HCT116 (cell line): ENCODE data around the gene SLC6A12. TPM values are rescaled to one million over a fixed set of nuclear protein-coding genes. Genes with fewer than 3 reads are reported as not detected.

Source experiments
- ATAC-seq: fragments of 200-7000 bp; cut with Tn5 transposase; 2 replicates; pipeline ENCODE4 v1.9.1; 2020; ENCODE audit warnings: mild to moderate bottlenecking, moderate library complexity
- BruUV-seq: library from RNA; stranded (reverse); fragments of 400-500 nt; replicated peaks from 2 replicates; lab custom pipeline; 2021; lab: Mats Ljungman, UMichigan
- CTCF ChIA-PET: fragments of 300-600 bp; sonication (Branson Sonifier 250); formaldehyde crosslinking; loops from one replicate; lab custom pipeline; 2021; ENCODE audit warnings: antibody characterized with exemption; lab: Charles Lee
- POLR2A ChIA-PET: fragments of 300-600, 350-600 bp; sonication (Branson Sonifier 250); formaldehyde crosslinking; loops from one replicate; lab custom pipeline; 2021; ENCODE audit warnings: antibody characterized with exemption; lab: Charles Lee
- RAD21 ChIA-PET, 2 experiments: fragments of 300-600 bp; sonication (Branson Sonifier 250); formaldehyde crosslinking; loops; one replicate each; lab custom pipeline; 2023; ENCODE audit warnings: low total read pairs in 2 of 2; ENCODE audit not compliant: uncharacterized antibody in 2 of 2, unreplicated experiment in 2 of 2, low non-redundant PET in 1 of 2; lab: Charles Lee
- DNase-seq: peaks from one replicate; pipeline ENCODE4 v3.0.0-alpha.2; 2010; ENCODE audit warnings: low read depth, low spot score
- H2AFZ ChIP-seq: fragments of 200-600 bp; shearing (Covaris generic), sonication (generic); 2 replicates; pipeline ENCODE4 v1.6.1; 2017; ENCODE audit warnings: low read depth, mixed run types, mixed read lengths, antibody characterized with exemption, low read length; ENCODE audit not compliant: poor library complexity, severe bottlenecking
- H3K27ac ChIP-seq: 2 replicates; pipeline ENCODE4 v1.5.1; 2012; ENCODE audit warnings: low read depth, low read length
- H3K27me3 ChIP-seq: fragments of 200-600 bp; sonication (generic); 2 replicates; pipeline ENCODE4 v1.6.1; 2016; ENCODE audit warnings: mixed run types, low read length, mixed read lengths; ENCODE audit not compliant: insufficient read depth
- H3K36me3 ChIP-seq, 2 experiments: fragments of 200-500 bp in 1 of 2; fragments of 200-600 bp in 1 of 2; sonication (Bioruptor generic) in 1 of 2; sonication (generic) in 1 of 2; 2 replicates each; pipeline versions ENCODE4 v1.5.1 to v1.6.1; 2014 to 2016; ENCODE audit warnings: low read length in 2 of 2, inconsistent platforms in 1 of 2, mixed read lengths in 1 of 2, mixed run types in 1 of 2; ENCODE audit not compliant: insufficient read depth in 2 of 2, control insufficient read depth in 1 of 2
- H3K4me1 ChIP-seq, 2 experiments: fragments of 200-600 bp in 1 of 2; sonication (generic) in 1 of 2; 2 replicates each; pipeline versions ENCODE4 v1.5.1 to v1.6.1; 2012 to 2017; ENCODE audit warnings: low read length in 2 of 2, inconsistent platforms in 1 of 2, mild to moderate bottlenecking in 1 of 2, mixed read lengths in 1 of 2, mixed run types in 1 of 2, moderate library complexity in 1 of 2; ENCODE audit not compliant: insufficient read depth in 2 of 2, control insufficient read depth in 1 of 2
- H3K4me2 ChIP-seq: fragments of 200-600 bp; sonication (generic); 2 replicates; pipeline ENCODE4 v1.6.1; 2017; ENCODE audit warnings: mixed run types, low read length, mixed read lengths
- H3K4me3 ChIP-seq, 2 experiments: fragments of 200-600 bp in 1 of 2; sonication (generic) in 1 of 2; replicated peaks in 1 of 2; 2 replicates each; pipeline ENCODE4 v1.5.1; 2011 to 2016; ENCODE audit warnings: low read length in 2 of 2, control low read depth in 1 of 2, low read depth in 1 of 2, mild to moderate bottlenecking in 1 of 2, mixed read lengths in 1 of 2, mixed run types in 1 of 2
- H3K79me2 ChIP-seq: fragments of 200-600 bp; sonication (generic); 2 replicates; pipeline ENCODE4 v1.6.1; 2017; ENCODE audit warnings: mild to moderate bottlenecking, mixed run types, low read length, moderate library complexity, mixed read lengths; ENCODE audit not compliant: insufficient read depth
- H3K9ac ChIP-seq: fragments of 200-600 bp; sonication (generic); 2 replicates; pipeline ENCODE4 v1.6.1; 2016; ENCODE audit warnings: low read length, mixed read lengths
- H3K9me2 ChIP-seq: fragments of 200-600 bp; sonication (generic), shearing (Covaris generic); 2 replicates; pipeline ENCODE4 v1.6.1; 2017; ENCODE audit warnings: mixed run types, mild to moderate bottlenecking, moderate library complexity; ENCODE audit not compliant: insufficient read depth
- H3K9me3 ChIP-seq, 2 experiments: fragments of 200-500 bp in 1 of 2; fragments of 200-600 bp in 1 of 2; sonication (Bioruptor generic) in 1 of 2; sonication (generic) in 1 of 2; 2 replicates each; pipeline ENCODE4 v1.6.1; 2014 to 2017; ENCODE audit warnings: low read length in 2 of 2, mixed read lengths in 2 of 2, inconsistent platforms in 1 of 2, low read depth in 1 of 2, mild to moderate bottlenecking in 1 of 2, mixed run types in 1 of 2, moderate library complexity in 1 of 2; ENCODE audit not compliant: control insufficient read depth in 1 of 2, insufficient read depth in 1 of 2
- H4K20me1 ChIP-seq: fragments of 200-600 bp; sonication (generic), shearing (Covaris generic); 2 replicates; pipeline ENCODE4 v1.6.1; 2017; ENCODE audit warnings: mixed run types, mild to moderate bottlenecking, moderate library complexity; ENCODE audit not compliant: insufficient read depth
- CBX3 ChIP-seq: IDR thresholded peaks from 2 replicates; pipeline ENCODE4 v1.6.1; 2012; ENCODE audit warnings: low read depth
- CEBPB ChIP-seq: IDR thresholded peaks from 2 replicates; pipeline ENCODE4 v1.6.1; 2012; ENCODE audit warnings: low read depth
- EGR1 ChIP-seq: IDR thresholded peaks from 2 replicates; pipeline ENCODE4 v1.6.1; 2012; ENCODE audit warnings: low read depth
- EZH2 ChIP-seq: fragments of 200-600 bp; sonication (generic); IDR thresholded peaks from 2 replicates; pipeline ENCODE4 v1.6.1; 2017; ENCODE audit warnings: antibody characterized with exemption, mixed run types
- JUND ChIP-seq: IDR thresholded peaks from 2 replicates; pipeline ENCODE4 v1.6.1; 2012
- POLR2AphosphoS5 ChIP-seq: IDR thresholded peaks from 2 replicates; pipeline ENCODE4 v1.6.1; 2011; ENCODE audit warnings: mild to moderate bottlenecking, low read depth, low read length, moderate library complexity
- SRF ChIP-seq: IDR thresholded peaks from 2 replicates; pipeline ENCODE4 v1.6.1; 2012; ENCODE audit warnings: low read depth
- ZFX ChIP-seq: fragments of 450-650 bp; IDR thresholded peaks from 2 replicates; pipeline ENCODE4 v1.6.1; 2017
- intact Hi-C: fragments of 100-400 bp; cut with micrococcal nuclease; formaldehyde crosslinking; loops from 2 replicates; pipeline ENCODE4 v1.10.0; 2022
- total RNA-seq: library from RNA; stranded (reverse); gene quantifications from one replicate; pipeline ENCODE4 v1.2.1, GENCODE V29; 2021; ENCODE audit not compliant: unreplicated experiment
- TF ChIP-seq, protein P1 (sequence below): IDR thresholded peaks from 2 replicates; pipeline ENCODE4 v1.6.1; 2012
- TF ChIP-seq, protein P2 (sequence below), 3 experiments: fragments of 200-600 bp in 1 of 3; sonication (generic) in 1 of 3; IDR thresholded peaks in 2 of 3; conservative IDR thresholded peaks in 1 of 3; 2 replicates each; pipeline ENCODE4 v1.5.1; 2012 to 2017; ENCODE audit warnings: low read depth in 2 of 3, low read length in 2 of 3, antibody characterized with exemption in 1 of 3, borderline replicate concordance in 1 of 3, control low read depth in 1 of 3, mild to moderate bottlenecking in 1 of 3, mixed read lengths in 1 of 3, mixed run types in 1 of 3, moderate library complexity in 1 of 3; ENCODE audit not compliant: insufficient read depth in 1 of 3

SLC6A12 gene
- total RNA-seq, 1 experiment from 2014 or later, result 0.64 TPM

DNA sequence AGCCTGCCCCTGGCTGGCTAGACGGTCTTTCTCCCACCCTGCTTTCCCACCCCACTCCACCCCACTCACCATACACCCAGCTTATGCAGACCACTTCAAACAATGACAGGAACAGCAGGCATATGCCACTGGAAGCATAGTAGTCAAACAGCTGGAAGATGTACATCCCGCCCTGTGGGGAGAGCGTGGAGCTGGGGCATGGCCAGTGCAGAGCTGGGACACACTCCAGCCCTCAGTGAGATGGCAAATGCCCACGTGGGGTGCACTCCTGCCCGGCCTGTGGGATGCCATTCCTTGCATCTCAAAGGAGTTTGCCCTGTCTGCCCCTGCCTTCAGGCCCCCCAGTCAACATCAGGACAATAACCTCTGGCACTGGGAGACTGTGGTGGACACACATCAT lies 18.8 kb downstream of the SLC6A12 start:
- Histone ChIP-seq H3K36me3 (no peaks in the 10 kb centered on the region), H3K9ac (no peak overlapping the region), H4K20me1 (no peaks in the 10 kb centered on the region), H3K4me3 (no peak overlapping the region), H2AFZ (no peak overlapping the region), H3K9me2 (no peaks in the 10 kb centered on the region), H3K27me3 (0 out of 2 replicates have a peak, but pooled peaks cover 6% of the 10 kb centered on the region), H3K4me1 (no peaks in the 10 kb centered on the region), H3K27ac (no peak overlapping the region), H3K79me2 (no peaks in the 10 kb centered on the region), H3K4me2 (no peak overlapping the region), H3K9me3 (no peaks in the 10 kb centered on the region)
- TF ChIP-seq ZFX (no peak), EZH2 (no peak), POLR2AphosphoS5 (no peak), JUND (no peak), CBX3 (no peak), SRF (no peak), EGR1 (no peak), CEBPB (no peak)
- TF ChIP-seq, protein P1, sequence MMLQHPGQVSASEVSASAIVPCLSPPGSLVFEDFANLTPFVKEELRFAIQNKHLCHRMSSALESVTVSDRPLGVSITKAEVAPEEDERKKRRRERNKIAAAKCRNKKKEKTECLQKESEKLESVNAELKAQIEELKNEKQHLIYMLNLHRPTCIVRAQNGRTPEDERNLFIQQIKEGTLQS, result no peak
- TF ChIP-seq, protein P2, sequence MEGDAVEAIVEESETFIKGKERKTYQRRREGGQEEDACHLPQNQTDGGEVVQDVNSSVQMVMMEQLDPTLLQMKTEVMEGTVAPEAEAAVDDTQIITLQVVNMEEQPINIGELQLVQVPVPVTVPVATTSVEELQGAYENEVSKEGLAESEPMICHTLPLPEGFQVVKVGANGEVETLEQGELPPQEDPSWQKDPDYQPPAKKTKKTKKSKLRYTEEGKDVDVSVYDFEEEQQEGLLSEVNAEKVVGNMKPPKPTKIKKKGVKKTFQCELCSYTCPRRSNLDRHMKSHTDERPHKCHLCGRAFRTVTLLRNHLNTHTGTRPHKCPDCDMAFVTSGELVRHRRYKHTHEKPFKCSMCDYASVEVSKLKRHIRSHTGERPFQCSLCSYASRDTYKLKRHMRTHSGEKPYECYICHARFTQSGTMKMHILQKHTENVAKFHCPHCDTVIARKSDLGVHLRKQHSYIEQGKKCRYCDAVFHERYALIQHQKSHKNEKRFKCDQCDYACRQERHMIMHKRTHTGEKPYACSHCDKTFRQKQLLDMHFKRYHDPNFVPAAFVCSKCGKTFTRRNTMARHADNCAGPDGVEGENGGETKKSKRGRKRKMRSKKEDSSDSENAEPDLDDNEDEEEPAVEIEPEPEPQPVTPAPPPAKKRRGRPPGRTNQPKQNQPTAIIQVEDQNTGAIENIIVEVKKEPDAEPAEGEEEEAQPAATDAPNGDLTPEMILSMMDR (IDR thresholded peaks at IDR 0.05 in 2 of 3, conservative IDR thresholded peaks at IDR 0.05 in 1 of 3; ENCODE audit: borderline replicate concordance in 1 of 3, insufficient read depth in 1 of 3, low read depth in 2 of 3, low read length in 2 of 3), result no peak
- DNase-seq, result no peak
- ChIA-PET CTCF (no interaction called here), RAD21 (no interaction called here), POLR2A (no interaction called here)
- BruUV-seq, result no TSS peak
- intact Hi-C loops, result no loop called here
- ATAC-seq, result no peak
